Measurements from ENCODE around the gene ITPRID2. TPM values are rescaled to one million over a fixed set of nuclear protein-coding genes. Genes with fewer than 3 reads are reported as not detected.

The ITPRID2 gene
- total and polyA plus RNA-seq, 5 donors = 27.8 to 95.9 (median 82.2) TPM

GRCh38 chr2:181918188-181918587, 26.7 kb downstream of the ITPRID2 start:
- ATAC-seq (no peak), DNase-seq (no peak)
- H3K27ac ChIP-seq (ENCODE audit: low read length) = no peak overlapping the region
- no peaks in the 10 kb centered on the region for H3K27me3 ChIP-seq (ENCODE audit: control insufficient read depth, insufficient read depth)
- no peaks in the 10 kb centered on the region for H3K9me3 ChIP-seq (ENCODE audit: control insufficient read depth, low read length)
- no peak overlapping the region for H3K4me3 ChIP-seq (ENCODE audit: low read length)
- no peaks in the 10 kb centered on the region for H3K4me1 ChIP-seq (ENCODE audit: control insufficient read depth, insufficient read depth, low read length)
- 93% methylated on average over 5 of the region's 5 CpGs for WGBS
- intact Hi-C loops (cut with DNase I) = no loop called here

GRCh38 chr2:181923121-181923520, 31.6 kb downstream of the ITPRID2 start:
- intact Hi-C loops (cut with DNase I) = no loop called here

DNA sequence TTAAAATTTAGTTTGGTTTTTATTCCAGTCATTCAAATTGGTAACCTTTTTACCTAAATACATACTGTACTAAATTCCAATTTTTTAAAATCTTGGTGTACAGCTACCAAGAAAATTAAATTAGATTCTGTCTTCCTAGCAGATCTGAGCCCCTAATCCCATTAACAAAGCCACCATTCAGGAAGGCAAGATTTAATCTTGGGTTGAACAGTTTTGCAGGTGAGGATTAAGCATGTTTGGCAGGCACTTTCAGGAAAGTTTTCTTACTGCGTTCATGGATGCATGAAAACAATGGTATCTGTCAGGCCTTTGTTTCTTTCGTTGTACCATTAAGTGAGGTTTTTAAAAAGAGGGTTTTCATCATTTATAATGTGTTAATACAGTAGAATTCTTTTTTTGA, 32.8 kb downstream of the ITPRID2 start:
- Histone ChIP-seq H3K4me3 (ENCODE audit: low read length) (no peak overlapping the region), H3K4me1 (ENCODE audit: control insufficient read depth, insufficient read depth, low read length) (no peaks in the 10 kb centered on the region), H3K9me3 (ENCODE audit: control insufficient read depth, low read length) (no peaks in the 10 kb centered on the region), H3K27me3 (ENCODE audit: control insufficient read depth, insufficient read depth) (no peaks in the 10 kb centered on the region), H3K27ac (ENCODE audit: low read length) (no peak overlapping the region)
- intact Hi-C loops (cut with DNase I) = no loop called here
- no peak for DNase-seq
- WGBS = 65% methylated on average over 2 of the region's 2 CpGs
- no peak for ATAC-seq

More at GRCh38 chr2:181923121-181923520, 31.6 kb downstream of the ITPRID2 start:
- Histone ChIP-seq H3K27me3 (ENCODE audit: control insufficient read depth, insufficient read depth) (no peaks in the 10 kb centered on the region), H3K9me3 (ENCODE audit: control insufficient read depth, low read length) (no peaks in the 10 kb centered on the region), H3K4me1 (ENCODE audit: control insufficient read depth, insufficient read depth, low read length) (no peaks in the 10 kb centered on the region), H3K27ac (ENCODE audit: low read length) (no peak overlapping the region), H3K4me3 (ENCODE audit: low read length) (no peak overlapping the region)
- ATAC-seq (no peak), DNase-seq (no peak)
- WGBS = 92% methylated on average over 1 of the region's 1 CpG

DNA sequence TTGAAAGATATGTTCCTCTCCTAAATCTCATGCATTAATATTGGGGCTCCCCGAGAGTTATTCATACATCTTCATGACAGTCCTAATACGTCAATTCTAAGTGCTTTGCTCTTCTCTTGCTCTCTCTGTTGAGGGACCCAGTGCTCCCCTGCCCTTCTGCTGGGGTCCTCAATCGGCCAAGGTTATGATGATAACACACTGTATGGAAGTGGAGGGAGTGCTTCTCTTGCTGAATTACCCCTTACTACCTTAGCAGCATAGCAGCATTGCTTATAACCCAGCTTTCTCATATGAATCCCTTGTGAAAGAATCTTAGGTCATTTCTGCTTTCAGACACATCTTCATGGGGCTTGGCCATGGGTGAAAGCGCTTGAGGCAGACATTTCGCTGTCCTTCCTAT, 43.2 kb downstream of the ITPRID2 start:
- Histone ChIP-seq H3K27ac (ENCODE audit: low read length) (no peak overlapping the region), H3K27me3 (ENCODE audit: control insufficient read depth, insufficient read depth) (no peaks in the 10 kb centered on the region), H3K4me1 (ENCODE audit: control insufficient read depth, insufficient read depth, low read length) (no peaks in the 10 kb centered on the region), H3K4me3 (ENCODE audit: low read length) (no peak overlapping the region), H3K9me3 (ENCODE audit: control insufficient read depth, low read length) (no peaks in the 10 kb centered on the region)
- 92% methylated on average over 5 of the region's 5 CpGs for WGBS
- no peak for DNase-seq
- ATAC-seq = peak in 1 of 2 donors; percentile 23
- intact Hi-C loops (cut with DNase I) = no loop called here

GRCh38 chr2:181937473-181937872, 45.9 kb downstream of the ITPRID2 start:
- no peaks in the 10 kb centered on the region for H3K27me3 ChIP-seq (ENCODE audit: control insufficient read depth, insufficient read depth)
- no peaks in the 10 kb centered on the region for H3K4me1 ChIP-seq (ENCODE audit: control insufficient read depth, insufficient read depth, low read length)
- DNase-seq = no peak
- peak; percentile 63 to 65 for ATAC-seq
- no peak overlapping the region for H3K27ac ChIP-seq (ENCODE audit: low read length)
- 7% methylated on average over 2 of the region's 2 CpGs for WGBS
- H3K9me3 ChIP-seq (ENCODE audit: control insufficient read depth, low read length) = no peaks in the 10 kb centered on the region
- intact Hi-C loops (cut with DNase I) = no loop called here
- no peak overlapping the region for H3K4me3 ChIP-seq (ENCODE audit: low read length)

- intact Hi-C loops (cut with DNase I) = no loop called here
- WGBS = 88% methylated on average over 2 of the region's 2 CpGs
- H3K4me3 ChIP-seq (ENCODE audit: low read length) = no peak overlapping the region
These were observed 52.0 kb downstream of the ITPRID2 start for GRCh38 chr2:181943411-181944124.

DNA sequence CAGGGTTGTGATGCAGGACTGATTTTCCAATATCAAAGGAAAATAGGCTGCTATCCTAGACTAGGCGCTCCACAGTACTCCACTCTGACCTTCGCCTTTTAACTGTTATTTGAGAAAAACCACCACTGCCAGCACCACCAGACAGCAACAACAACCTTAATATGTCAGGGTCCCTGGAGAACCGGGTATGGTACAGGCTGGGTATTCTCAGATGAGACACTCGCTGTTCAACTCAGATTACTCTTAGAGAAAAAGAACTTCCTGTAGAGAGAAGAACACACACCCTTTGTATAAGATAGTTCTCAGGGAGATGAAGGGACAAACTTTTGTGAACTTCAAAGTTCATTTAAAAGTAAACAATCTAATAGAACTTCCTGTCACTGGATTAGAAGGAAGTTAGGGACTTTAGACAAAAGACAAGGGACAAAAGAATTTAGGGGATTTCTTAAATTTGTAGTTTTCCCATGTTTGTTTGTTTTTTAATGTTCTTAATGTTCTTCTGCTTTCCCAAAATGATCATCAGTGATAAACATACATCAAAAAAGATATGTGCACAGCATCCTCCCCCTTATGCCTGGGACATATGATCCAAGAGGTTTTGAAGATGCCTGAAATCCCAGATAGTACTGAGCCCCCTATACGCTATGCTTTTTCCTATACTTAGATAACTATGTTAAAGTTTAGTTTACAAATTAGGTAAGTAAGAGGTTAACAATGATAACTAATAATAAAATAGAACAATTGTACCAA, 52.8 kb downstream of the ITPRID2 start:
- 79% methylated on average over 5 of the region's 5 CpGs for WGBS
- Histone ChIP-seq H3K4me1 (ENCODE audit: control insufficient read depth, insufficient read depth, low read length) (no peaks in the 10 kb centered on the region), H3K9me3 (ENCODE audit: control insufficient read depth, low read length) (no peaks in the 10 kb centered on the region), H3K4me3 (ENCODE audit: low read length) (no peak overlapping the region), H3K27ac (ENCODE audit: low read length) (no peak overlapping the region), H3K27me3 (ENCODE audit: control insufficient read depth, insufficient read depth) (no peaks in the 10 kb centered on the region)
- ATAC-seq = no peak
- no peak for DNase-seq
- intact Hi-C loops (cut with DNase I) = no loop called here

More at GRCh38 chr2:181943411-181944124, 52.0 kb downstream of the ITPRID2 start:
- no peaks in the 10 kb centered on the region for H3K4me1 ChIP-seq (ENCODE audit: control insufficient read depth, insufficient read depth, low read length)
- no peak for DNase-seq
- no peak overlapping the region for H3K27ac ChIP-seq (ENCODE audit: low read length)
- H3K9me3 ChIP-seq (ENCODE audit: control insufficient read depth, low read length) = no peaks in the 10 kb centered on the region
- ATAC-seq = no peak
- H3K27me3 ChIP-seq (ENCODE audit: control insufficient read depth, insufficient read depth) = no peaks in the 10 kb centered on the region

- Histone ChIP-seq H3K9me3 (ENCODE audit: control insufficient read depth, low read length) (no peaks in the 10 kb centered on the region), H3K27me3 (ENCODE audit: control insufficient read depth, insufficient read depth) (no peaks in the 10 kb centered on the region), H3K4me3 (ENCODE audit: low read length) (no peak overlapping the region), H3K4me1 (ENCODE audit: control insufficient read depth, insufficient read depth, low read length) (no peaks in the 10 kb centered on the region), H3K27ac (ENCODE audit: low read length) (no peak overlapping the region)
- intact Hi-C loops (cut with DNase I) = no loop called here
- WGBS = 93% methylated on average over 8 of the region's 8 CpGs
- DNase-seq (no peak), ATAC-seq (no peak)
These were observed 53.4 kb downstream of the ITPRID2 start for GRCh38 chr2:181944914-181945291.

DNA sequence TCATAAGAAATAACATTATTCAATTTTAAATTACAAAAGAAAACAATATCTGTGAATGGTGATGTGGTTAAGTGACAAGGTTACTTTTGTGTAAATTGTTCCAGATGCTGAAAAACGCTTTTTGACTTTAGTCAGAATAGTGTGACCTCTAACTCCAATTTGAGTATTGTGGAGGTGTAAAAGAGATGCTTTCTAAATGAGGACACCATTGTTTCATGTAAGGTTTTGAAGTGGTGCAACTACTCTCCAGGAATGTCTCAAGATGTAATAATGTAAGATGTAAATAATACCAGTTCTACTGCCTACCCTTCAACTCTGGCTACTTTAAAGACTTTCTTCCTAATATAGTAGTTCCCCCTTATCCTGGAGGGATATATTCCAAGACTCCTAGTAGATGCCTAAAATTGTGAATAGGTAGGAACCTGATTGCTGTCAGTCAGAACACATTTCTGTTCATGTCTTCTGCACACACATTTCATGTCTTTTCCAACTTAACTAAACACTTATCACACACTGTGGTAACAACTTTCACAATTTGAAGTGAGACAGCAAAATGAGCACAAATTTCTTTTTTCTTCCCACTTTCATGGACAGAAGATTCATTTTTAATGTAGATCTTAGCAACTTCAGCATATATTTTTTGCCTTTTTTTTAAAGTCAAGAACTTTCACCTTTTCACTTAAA, 55.1 kb downstream of the ITPRID2 start:
- H3K27ac ChIP-seq (ENCODE audit: low read length) = no peak overlapping the region
- no peak overlapping the region for H3K4me3 ChIP-seq (ENCODE audit: low read length)
- DNase-seq (no peak), ATAC-seq (no peak)
- H3K9me3 ChIP-seq (ENCODE audit: control insufficient read depth, low read length) = no peaks in the 10 kb centered on the region
- intact Hi-C loops (cut with DNase I) = no loop called here
- H3K4me1 ChIP-seq (ENCODE audit: control insufficient read depth, insufficient read depth, low read length) = no peaks in the 10 kb centered on the region
- H3K27me3 ChIP-seq (ENCODE audit: control insufficient read depth, insufficient read depth) = no peaks in the 10 kb centered on the region
- 81% methylated on average over 1 of the region's 1 CpG for WGBS

GRCh38 chr2:181947273-181947672, 55.7 kb downstream of the ITPRID2 start:
- ATAC-seq (no peak), DNase-seq (no peak)
- H3K4me1 ChIP-seq (ENCODE audit: control insufficient read depth, insufficient read depth, low read length) = no peaks in the 10 kb centered on the region
- no peaks in the 10 kb centered on the region for H3K27me3 ChIP-seq (ENCODE audit: control insufficient read depth, insufficient read depth)
- H3K27ac ChIP-seq (ENCODE audit: low read length) = no peak overlapping the region
- no peaks in the 10 kb centered on the region for H3K9me3 ChIP-seq (ENCODE audit: control insufficient read depth, low read length)
- no peak overlapping the region for H3K4me3 ChIP-seq (ENCODE audit: low read length)
- intact Hi-C loops (cut with DNase I) = no loop called here

DNA sequence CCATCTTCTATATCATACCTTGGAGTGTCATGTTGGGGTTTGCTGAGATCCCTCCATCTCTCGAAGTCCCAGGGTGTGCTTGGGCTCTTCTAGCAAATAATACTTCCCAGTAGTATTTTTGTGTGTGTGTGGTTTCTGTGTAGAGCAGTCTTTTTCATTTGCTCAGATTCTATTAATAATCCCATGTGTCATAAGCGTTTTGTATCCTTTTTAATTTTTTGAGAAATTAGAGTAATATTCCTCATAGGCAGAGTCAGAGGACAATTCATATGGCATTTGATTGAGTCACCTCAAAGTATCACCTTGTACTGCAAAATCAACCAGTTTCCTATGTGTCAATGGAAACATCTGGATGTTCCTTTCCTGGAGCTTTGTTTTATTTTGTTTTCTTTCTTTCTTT, 56.7 kb downstream of the ITPRID2 start:
- no peaks in the 10 kb centered on the region for H3K4me1 ChIP-seq (ENCODE audit: control insufficient read depth, insufficient read depth, low read length)
- H3K27ac ChIP-seq (ENCODE audit: low read length) = no peak overlapping the region
- WGBS = 88% methylated on average over 2 of the region's 2 CpGs
- DNase-seq = no peak
- H3K4me3 ChIP-seq (ENCODE audit: low read length) = no peak overlapping the region
- H3K27me3 ChIP-seq (ENCODE audit: control insufficient read depth, insufficient read depth) = no peaks in the 10 kb centered on the region
- intact Hi-C loops (cut with DNase I) = no loop called here
- H3K9me3 ChIP-seq (ENCODE audit: control insufficient read depth, low read length) = no peaks in the 10 kb centered on the region
- ATAC-seq = no peak

Data from right cardiac atrium (tissue), 5 donors.